Endothelial cell of umbilical vein (primary cell): Measurements from ENCODE around the gene C17orf50.

Source experiments
- EZH2 ChIP-seq: IDR thresholded peaks from 2 replicates; pipeline ENCODE4 v1.6.1; 2012; ENCODE audit warnings: borderline replicate concordance, low read depth, mild to moderate bottlenecking, moderate library complexity, low read length, inconsistent platforms; ENCODE audit not compliant: severe bottlenecking
- POLR2AphosphoS5 ChIP-seq: IDR thresholded peaks from 2 replicates; pipeline ENCODE4 v1.6.1; 2012; ENCODE audit warnings: low read depth, mild to moderate bottlenecking, control low read depth, low read length, moderate library complexity; ENCODE audit not compliant: insufficient read depth
- TF ChIP-seq, protein P1 (sequence below), 2 donors: IDR thresholded peaks; 1 replicate in 1 of 2; 2 replicates in 1 of 2; pipeline ENCODE4 v1.5.1; 2011; ENCODE audit warnings: low read length in 2 of 2, mild to moderate bottlenecking in 2 of 2, moderate library complexity in 2 of 2, control low read depth in 1 of 2, inconsistent platforms in 1 of 2, low read depth in 1 of 2; ENCODE audit not compliant: insufficient read depth in 1 of 2; ENCODE audit errors: extremely low read depth in 1 of 2

DNA sequence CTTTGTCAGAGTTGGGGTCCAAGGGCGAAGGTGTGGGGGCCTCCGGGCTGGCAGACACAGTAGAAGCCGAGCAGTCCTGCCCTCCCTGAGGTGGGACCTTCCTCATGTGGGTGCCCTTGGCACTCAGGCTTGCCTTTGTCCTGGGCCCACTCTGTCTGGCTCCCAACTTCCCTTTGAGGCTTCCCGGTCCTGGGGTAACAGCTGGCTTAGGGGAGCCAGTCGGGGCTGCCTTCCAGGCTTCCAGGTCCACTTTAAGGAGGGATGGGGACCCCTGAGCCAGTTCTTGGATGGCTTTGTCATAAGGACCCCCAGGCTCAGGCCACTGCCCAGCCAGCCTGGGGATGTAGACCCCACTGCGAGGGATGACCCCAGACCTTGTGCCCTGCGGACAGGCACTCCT lies 15.4 kb upstream of the C17orf50 start:
- TF ChIP-seq, protein P1, sequence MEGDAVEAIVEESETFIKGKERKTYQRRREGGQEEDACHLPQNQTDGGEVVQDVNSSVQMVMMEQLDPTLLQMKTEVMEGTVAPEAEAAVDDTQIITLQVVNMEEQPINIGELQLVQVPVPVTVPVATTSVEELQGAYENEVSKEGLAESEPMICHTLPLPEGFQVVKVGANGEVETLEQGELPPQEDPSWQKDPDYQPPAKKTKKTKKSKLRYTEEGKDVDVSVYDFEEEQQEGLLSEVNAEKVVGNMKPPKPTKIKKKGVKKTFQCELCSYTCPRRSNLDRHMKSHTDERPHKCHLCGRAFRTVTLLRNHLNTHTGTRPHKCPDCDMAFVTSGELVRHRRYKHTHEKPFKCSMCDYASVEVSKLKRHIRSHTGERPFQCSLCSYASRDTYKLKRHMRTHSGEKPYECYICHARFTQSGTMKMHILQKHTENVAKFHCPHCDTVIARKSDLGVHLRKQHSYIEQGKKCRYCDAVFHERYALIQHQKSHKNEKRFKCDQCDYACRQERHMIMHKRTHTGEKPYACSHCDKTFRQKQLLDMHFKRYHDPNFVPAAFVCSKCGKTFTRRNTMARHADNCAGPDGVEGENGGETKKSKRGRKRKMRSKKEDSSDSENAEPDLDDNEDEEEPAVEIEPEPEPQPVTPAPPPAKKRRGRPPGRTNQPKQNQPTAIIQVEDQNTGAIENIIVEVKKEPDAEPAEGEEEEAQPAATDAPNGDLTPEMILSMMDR (IDR thresholded peaks at IDR 0.05; ENCODE audit: extremely low read depth in 1 of 2, insufficient read depth in 1 of 2, low read depth in 1 of 2, low read length in 2 of 2): no peak
- TF ChIP-seq EZH2 (no peak), POLR2AphosphoS5 (no peak)
